Non-pigmented ciliary epithelial cell (primary cell): Measurements from ENCODE around the gene PCBP3.
"Not testable (repeated sequence)": the region's sequence is repeated elsewhere in the genome, so short reads cannot be mapped to it uniquely, and the experiment has no call there.

Source experiments
- DNase-seq: peaks from one replicate; pipeline ENCODE4 v3.0.0-alpha.2; 2010; ENCODE audit warnings: low read depth

The PCBP3 gene

DNA sequence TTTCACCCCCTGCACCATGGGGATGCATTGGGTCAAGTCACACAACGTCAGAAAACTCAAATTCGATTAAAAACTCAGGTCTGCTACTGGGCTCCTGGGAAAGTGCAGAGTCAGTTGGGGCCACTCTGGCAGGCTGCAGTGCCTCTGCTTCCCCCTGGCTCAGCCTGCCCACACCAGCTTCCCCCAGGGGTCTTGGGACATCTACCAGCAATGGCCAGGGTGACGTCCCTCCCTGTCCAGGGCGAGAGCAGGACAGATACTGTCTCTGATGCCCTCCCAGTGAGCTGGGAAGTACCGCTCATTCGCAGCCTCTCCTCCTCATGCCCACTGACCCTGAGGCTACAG lies 231.9 kb downstream of the PCBP3 start:
- no peak for DNase-seq

DNA sequence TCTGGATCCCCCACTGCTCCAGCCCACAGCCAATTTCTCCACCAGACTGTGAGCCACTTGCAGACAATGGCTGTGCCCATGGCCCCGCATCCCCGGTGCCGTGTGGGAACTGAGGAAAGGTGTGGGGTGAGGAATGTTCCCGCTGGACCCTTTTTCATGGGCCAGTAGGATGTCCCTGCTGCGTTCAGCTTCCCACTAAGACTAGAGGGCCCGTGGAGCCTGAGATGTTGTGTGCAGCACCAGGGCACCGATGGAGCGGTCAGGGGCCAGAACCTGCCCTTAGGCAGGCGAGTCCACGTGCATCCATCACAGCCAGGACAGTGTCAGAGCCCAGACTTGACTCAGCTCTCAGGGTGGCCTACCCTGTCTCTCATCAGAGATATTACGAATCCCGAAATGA lies 232.4 kb downstream of the PCBP3 start:
- DNase-seq, result no peak

DNA sequence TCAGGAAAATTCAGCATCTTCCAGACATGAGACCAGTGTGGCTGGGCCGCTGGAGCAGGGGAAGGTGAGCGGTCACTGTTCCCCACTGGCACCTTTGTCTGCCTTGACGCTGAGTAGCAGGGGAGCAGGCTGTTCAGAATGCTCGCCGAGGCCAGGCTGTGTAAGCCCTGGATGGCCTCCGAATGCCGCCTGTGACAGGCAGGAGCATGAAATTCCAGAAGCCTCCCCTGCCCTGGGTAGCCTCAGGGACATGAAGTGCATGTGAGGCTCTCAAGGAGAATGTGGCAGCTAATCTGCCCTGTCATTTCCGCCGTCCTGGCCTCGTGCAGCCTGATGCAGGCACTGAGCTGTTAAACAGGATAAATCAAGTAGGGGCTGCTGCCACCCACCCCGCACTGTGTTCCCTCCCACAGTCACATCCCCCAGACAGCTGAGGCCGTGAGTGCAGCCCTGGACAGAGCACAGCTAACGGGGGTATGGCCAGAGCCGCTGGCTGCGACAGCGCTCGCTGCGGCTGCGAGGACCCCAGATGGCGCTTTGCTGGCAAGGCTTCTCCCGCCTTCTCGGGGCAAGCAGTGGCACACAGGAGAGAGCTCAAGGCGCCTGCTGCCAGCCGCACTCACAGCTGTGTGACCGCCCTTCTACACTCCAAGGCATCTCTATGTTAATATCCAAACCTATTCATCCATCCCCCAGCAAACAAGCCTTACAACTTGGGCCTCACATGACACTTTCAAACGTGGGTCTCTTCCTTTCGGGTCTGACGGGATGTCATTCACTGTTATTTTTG lies 233.1 kb downstream of the PCBP3 start:
- DNase-seq, result no peak

GRCh38 chr21:45877171-45877438 lies 233.6 kb downstream of the PCBP3 start:
- DNase-seq, result no peak

- DNase-seq, result no peak
These were observed 234.4 kb downstream of the PCBP3 start for GRCh38 chr21:45877821-45878469.

DNA sequence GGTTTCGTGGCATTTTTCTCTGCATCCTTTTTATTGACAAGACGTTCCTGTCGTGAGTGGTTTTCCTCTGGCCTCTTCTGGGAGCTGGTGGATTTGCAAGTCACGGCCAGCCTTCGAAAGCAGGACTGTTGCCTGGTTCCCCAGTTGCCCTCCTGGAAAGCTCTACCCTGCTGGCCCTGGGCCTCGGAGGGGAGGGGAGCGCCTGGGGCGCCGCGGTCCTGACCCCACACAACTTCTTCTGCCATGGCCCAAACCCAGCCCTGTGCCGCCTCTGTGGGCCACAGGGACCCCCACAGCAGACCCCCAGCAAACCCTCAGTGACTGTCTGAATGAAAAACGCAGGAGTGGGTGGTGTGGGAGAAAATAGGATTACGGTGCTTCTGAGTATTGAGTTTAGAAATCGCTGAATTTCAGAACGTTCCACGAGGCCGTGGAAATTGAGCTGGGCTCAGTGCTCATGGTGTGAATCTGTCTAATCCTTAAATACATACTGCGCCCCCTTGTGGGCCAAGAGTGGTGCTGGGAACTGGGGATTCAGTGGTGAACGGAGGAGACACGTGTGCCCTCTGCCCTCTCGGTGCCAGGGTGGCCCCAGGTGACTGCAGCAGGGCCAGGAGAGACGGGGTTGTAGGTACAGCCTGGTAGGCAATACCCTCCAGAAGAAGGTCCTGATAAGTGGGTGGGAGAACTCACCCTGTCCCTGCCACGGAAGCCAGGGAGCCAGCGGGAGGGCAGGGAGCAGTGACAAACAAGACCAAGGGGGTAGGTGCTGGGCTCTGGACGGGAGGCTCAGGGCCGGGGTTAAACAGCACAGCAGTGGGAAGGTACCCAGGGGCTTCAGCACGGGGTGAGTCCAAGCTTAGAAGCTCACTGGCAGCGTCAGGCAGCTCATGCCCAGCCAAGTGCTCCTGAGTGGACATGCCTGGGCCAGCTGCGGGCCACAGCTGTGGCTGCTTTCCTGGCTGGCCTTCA lies 236.9 kb downstream of the PCBP3 start:
- DNase-seq, result peak; percentile 36

GRCh38 chr21:45882645-45883044 lies 239.1 kb downstream of the PCBP3 start:
- no peak for DNase-seq

DNA sequence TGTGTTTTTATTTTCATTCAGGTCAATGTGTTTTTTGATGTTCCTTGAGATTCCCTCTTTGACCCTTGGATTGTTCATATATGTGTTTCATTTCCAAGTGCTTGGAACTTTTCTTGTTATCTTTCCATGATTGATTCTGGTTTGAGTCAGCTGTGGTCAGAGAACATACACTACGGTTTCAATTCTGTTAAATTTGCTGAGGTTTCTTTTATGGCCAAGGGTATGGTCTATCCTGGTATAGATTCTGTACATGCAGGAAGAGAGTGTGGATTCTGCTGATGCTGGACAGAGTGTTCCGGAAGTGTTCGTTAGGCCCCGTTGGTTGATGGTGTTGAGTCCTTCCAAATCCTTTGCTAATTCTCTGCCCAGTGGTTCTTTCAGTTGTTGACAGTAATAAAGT lies 239.6 kb downstream of the PCBP3 start:
- DNase-seq, result no peak

DNA sequence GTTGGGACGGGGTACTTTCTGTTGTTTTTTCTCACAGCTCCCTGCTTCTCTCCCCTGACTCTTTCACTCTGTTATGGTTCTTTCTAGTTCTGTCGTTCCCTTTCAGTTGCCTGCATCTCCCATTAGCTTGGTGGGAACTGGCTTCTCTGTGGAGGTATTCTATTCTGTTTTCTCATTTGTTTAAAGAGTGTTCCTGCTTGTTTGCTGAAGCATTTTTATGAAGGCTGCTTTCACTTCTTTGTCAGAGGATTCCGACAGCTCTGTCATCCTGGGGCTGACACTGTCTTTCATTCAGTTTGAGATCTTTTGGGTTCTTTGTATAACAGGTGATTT lies 242.0 kb downstream of the PCBP3 start:
- no peak for DNase-seq

GRCh38 chr21:45885930-45886601 lies 242.5 kb downstream of the PCBP3 start:
- DNase-seq, result not testable (repeated sequence)

- DNase-seq, result no peak
These were observed 243.1 kb downstream of the PCBP3 start for GRCh38 chr21:45886610-45887026.

DNA sequence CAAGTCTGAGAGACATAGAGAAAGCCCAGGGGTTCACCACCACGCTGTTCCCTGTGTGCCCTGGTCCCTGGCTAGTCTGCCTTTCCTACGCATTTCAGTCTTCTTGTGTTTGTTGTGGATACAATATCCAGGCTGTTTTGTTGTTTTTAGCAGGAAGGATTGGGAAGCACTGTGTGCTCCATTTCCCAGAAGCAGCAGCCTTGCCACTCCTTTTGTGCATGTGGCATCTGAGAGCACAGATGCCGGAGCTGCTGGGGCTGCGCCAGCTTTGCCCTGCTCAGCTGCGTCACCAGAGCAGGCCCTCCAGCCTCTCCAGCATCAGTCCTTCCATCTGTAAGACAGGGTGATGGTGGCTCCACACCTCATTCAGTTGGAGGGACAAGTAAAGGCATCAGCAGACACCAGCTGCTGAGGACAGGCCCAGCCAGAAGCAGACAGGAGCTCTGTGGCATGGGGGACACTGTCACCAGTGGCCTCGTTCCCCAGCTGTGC lies 243.6 kb downstream of the PCBP3 start:
- no peak for DNase-seq

GRCh38 chr21:45887788-45888187 lies 244.3 kb downstream of the PCBP3 start:
- no peak for DNase-seq

DNA sequence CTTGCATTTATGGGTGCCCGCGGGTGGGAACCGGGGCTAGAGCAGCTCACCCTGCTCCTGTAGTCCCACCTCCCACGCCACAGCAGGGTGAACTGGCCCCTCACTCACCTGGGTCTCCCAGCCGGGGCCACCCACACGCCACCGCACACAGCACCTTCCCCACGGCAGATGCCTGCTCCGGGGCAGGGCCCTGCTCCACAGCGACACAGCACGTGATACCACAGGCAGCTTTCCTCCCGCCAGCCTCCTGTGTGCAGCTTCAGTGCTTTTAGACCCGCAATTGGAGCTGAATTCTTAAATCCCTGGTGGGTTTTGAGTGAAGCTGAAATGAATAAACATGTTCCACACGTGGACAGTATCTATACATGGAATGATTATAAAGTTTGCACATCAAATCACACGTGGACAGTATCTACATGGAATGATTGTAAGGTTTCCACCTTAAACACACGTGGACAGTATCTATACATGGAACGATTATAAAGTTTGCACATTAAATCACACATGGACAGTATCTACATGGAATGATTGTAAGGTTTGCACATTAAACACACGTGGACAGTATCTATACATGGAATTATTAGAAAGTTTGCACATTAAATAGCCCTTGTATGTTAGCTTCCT lies 245.0 kb downstream of the PCBP3 start:
- DNase-seq, result no peak

DNA sequence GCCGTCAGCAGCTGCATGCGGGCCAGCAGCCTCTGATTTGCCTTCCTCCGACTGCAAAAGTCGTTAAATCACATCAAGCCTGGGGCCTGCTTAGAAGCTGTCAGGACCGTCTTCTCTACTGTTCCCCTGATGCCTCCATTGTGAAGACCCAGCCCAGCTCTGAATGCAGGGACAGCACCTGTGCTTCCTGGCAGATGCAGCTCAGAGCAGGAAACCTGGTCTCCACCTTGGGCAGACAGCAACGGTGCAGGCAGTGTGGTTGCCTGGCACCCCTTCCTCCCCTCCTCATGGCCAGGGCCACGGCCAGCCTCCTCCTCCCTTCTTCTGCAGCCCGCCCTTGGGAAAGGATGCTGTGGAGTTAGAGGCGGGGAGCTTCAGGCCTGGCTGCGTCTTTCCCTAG lies 245.7 kb downstream of the PCBP3 start:
- no peak for DNase-seq

DNA sequence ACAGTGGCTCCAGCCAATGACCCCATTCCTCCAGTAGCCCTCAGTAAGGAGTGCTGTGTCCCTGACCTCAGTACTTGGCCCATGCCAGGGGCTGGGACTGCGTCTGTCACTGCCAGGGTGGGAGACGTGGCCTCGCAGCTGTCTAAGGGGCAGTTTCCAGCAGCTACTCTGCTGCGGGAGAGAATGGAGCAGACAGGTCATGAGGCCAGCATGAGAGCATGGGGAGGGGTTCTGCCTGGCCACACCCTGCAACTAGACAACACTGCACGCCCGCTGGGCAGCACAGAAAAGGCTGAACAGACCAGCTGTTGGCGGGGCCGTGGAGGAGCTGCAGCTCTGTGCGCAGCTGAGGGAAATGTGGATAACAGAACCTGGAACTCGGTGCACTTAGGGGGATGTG lies 246.4 kb downstream of the PCBP3 start:
- DNase-seq, result no peak

DNA sequence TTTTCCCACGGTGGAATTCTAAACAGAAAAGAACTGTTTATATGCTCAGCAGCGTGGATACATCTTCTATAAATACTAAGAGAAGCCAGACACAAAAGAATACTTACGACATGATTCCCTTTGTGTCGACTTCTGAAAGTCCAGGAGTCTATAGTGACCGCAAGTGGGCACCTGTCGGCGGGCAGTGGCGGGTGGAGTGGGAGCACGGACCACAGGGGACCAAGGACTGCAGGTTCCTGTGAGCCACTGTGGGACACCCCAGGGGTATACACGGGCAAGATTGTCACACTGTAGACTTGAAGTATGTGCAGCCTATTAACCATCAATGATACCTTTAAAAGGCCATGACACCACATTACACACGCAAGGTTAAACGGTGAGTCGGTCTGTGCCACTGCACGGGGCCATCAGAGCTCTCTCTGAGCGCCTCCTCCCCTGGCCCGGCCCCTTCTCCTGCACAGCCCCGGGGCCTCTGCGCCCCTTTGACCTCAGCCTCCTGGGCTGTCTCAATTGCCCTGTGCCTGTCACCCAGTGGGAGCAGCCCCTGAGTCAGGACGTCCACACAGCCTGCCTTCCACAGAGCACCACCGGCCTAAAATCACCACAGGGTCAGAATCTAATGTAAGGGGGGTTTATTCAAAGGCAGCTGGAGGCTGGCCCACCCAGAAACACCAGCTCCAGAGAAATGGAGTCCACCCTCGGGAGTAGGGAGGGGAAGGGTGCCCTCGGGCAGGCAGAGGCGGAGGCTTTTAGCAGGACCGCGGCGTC lies 248.0 kb downstream of the PCBP3 start:
- DNase-seq, result no peak

DNA sequence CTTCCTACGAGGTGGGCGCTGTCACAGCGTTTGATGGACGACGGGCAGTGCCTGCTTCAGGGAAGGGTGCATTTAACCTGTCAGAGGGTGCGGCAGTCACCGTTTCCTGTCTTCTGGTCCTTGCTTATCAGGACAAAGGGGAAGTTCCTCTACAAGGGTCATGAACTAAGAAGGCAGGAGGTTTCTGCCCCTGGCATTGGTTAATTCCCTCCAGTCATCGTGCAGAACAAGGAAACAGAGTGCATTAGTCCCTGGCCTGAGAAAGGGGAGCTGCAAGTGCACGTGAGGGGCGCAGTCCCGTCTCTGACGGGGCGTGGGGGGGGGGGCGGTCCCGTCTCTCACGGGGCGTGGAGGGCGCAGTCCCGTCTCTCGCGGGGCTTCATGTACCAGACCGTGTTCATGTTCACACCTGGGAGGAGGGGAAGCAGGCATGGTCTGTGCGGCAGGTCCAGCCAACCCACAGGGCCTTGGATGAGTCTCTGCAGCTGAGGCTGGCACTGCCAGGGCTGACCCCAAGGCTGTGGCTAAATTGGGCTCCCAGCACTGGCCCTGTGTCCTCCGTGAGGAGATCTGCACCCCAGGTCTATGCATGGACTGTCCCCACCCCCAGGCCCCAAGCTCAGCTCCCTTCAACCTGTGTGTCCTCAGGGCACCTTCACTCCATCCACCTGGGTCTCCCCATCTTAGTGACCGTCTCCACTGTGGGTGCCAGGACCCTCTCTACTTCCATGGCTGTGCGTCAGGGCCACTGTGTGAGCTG lies 248.8 kb downstream of the PCBP3 start:
- DNase-seq, result no peak

DNA sequence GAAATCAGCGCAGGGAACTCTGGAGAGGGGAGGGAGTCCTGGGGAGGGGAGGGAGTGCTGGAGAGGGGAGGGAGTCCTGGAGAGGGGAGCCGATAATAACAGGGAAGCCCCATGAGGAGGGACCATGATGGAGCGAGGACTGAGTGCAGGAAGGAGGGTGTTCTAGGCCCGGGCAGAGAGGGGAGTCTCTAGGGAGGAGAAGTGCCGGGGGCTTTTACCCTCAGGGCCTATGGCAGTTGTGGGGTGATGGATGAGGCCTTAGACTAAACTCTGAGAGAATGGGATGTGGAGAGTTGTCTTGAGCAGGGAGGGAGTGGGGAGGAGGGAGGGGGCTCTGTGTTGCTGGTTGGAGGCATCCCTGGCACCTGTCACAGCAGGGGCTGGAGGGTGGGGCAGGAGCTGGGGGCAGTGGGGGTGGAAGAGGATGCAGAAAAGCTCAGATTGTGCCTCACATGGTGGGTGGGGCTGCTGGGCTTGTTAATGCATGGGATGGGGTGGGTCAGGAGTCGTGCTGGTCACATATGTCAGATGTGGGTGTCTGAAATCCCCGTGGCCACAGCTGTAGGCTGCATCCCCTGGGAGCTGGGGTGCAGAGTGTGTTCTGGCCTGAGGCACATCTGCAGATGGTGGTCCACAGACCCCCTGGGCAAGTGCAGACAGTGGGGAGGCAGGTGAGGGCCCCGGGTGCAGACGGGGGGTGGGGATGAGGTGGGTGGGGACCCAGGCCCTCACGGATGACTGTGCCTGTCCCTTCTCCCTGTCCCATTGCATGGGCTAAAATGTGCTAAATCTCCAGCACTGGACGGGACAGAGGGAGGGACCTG lies 249.6 kb downstream of the PCBP3 start:
- no peak for DNase-seq
